HepG2 (cell line): ENCODE results near the gene PLD1. TPM values are rescaled to one million over a fixed set of nuclear protein-coding genes. Genes with fewer than 3 reads are reported as not detected.

Experiments used
- ATAC-seq: fragments of 200-7000 bp; cut with Tn5 transposase; 3 replicates; pipeline ENCODE4 v1.9.1; 2020; ENCODE audit warnings: mild to moderate bottlenecking, moderate library complexity
- BruUV-seq: library from RNA; stranded (reverse); fragments of 400-500 nt; replicated peaks from 2 replicates; lab custom pipeline; 2021; lab: Mats Ljungman, UMichigan
- CTCF ChIA-PET: fragments of 300-600 bp; formaldehyde crosslinking; extraction: SDS; loops from one replicate; lab custom pipeline; 2021; ENCODE audit warnings: low total read pairs, inconsistent platforms, low intra/inter-chr PET ratio; lab: Yijun Ruan, JAX
- POLR2A ChIA-PET: fragments of 350-600 bp; sonication (Branson Sonifier 250); formaldehyde crosslinking; loops from one replicate; lab custom pipeline; 2020; ENCODE audit warnings: antibody characterized with exemption, inconsistent platforms; lab: Yijun Ruan, JAX
- DNase-seq: peaks from one replicate; pipeline ENCODE4 v3.0.0-alpha.2; 2015; ENCODE audit warnings: low spot score
- FAIRE-seq: peaks from 3 replicates; lab custom pipeline; 2011; peaks lifted over from hg19 to GRCh38; lab: Jason Lieb, UNC
- H2AFZ ChIP-seq: one replicate; pipeline ENCODE4 v1.6.1; 2011; ENCODE audit warnings: low read length, inconsistent platforms
- H3K27ac ChIP-seq: fragments of 300-600 bp; 3 replicates; pipeline ENCODE4 v1.8.0; 2011; ENCODE audit warnings: mixed run types, mild to moderate bottlenecking, mixed read lengths, low read length, inconsistent platforms; ENCODE audit not compliant: insufficient read depth; ENCODE audit errors: extremely low read length
- H3K27me3 ChIP-seq, 2 experiments: fragments of 200-600 bp in 1 of 2; 2 replicates in 1 of 2; 3 replicates in 1 of 2; pipeline versions ENCODE4 v1.6.0 to v1.8.0; 2011; ENCODE audit warnings: low read length in 2 of 2, mild to moderate bottlenecking in 2 of 2, moderate library complexity in 2 of 2, inconsistent platforms in 1 of 2; ENCODE audit not compliant: insufficient read depth in 2 of 2, control insufficient read depth in 1 of 2
- H3K36me3 ChIP-seq, 2 experiments: fragments of 200-600 bp in 1 of 2; replicated peaks in 1 of 2; 2 replicates in 1 of 2; 3 replicates in 1 of 2; pipeline versions ENCODE4 v1.5.1 to v1.8.0; 2011; ENCODE audit warnings: low read length in 2 of 2, inconsistent platforms in 1 of 2; ENCODE audit not compliant: insufficient read depth in 2 of 2, control insufficient read depth in 1 of 2
- H3K4me1 ChIP-seq: 2 replicates; pipeline ENCODE4 v1.5.1; 2012; ENCODE audit warnings: low read length, inconsistent platforms; ENCODE audit not compliant: insufficient read depth
- H3K4me2 ChIP-seq: 2 replicates; pipeline ENCODE4 v1.6.0; 2011; ENCODE audit warnings: low read depth, low read length, inconsistent platforms
- H3K4me3 ChIP-seq, 3 experiments: fragments of 200-600 bp in 1 of 3; sonication (generic), shearing (Covaris generic) in 1 of 3; replicated peaks in 1 of 3; 2 replicates each; pipeline ENCODE4 v1.5.1; 2011 to 2016; ENCODE audit warnings: low read length in 3 of 3, inconsistent platforms in 2 of 3, low read depth in 2 of 3, mild to moderate bottlenecking in 2 of 3, control low read depth in 1 of 3, mixed read lengths in 1 of 3; ENCODE audit not compliant: insufficient read depth in 1 of 3
- H3K79me2 ChIP-seq: one replicate; pipeline ENCODE4 v1.6.1; 2011; ENCODE audit warnings: low read length, inconsistent platforms; ENCODE audit not compliant: insufficient read depth
- H3K9ac ChIP-seq: 2 replicates; pipeline ENCODE4 v1.6.0; 2011; ENCODE audit warnings: mild to moderate bottlenecking, low read depth, low read length, inconsistent platforms; ENCODE audit not compliant: insufficient read depth
- H3K9me3 ChIP-seq: 2 replicates; pipeline ENCODE4 v1.5.1; 2012; ENCODE audit warnings: mild to moderate bottlenecking, low read length
- H4K20me1 ChIP-seq: 2 replicates; pipeline ENCODE4 v1.6.0; 2011; ENCODE audit warnings: inconsistent platforms, mild to moderate bottlenecking, low read length, moderate library complexity; ENCODE audit not compliant: insufficient read depth
- ADNP ChIP-seq: sonication (generic); formaldehyde crosslinking; IDR thresholded peaks from 2 replicates; pipeline ENCODE4 v1.4.0; 2020; ENCODE audit warnings: missing genetic modification reagents
- DBP ChIP-seq: sonication (generic); formaldehyde crosslinking; IDR thresholded peaks from 2 replicates; pipeline ENCODE4 v1.4.0; 2020; ENCODE audit warnings: missing genetic modification reagents; ENCODE audit errors: not compliant biosample characterization
- FOSL2 ChIP-seq: sonication (generic); formaldehyde crosslinking; IDR thresholded peaks from 2 replicates; pipeline ENCODE4 v1.4.0; 2020; ENCODE audit warnings: missing genetic modification reagents
- GTF2F1 ChIP-seq: fragments of 150-350 bp; IDR thresholded peaks from 2 replicates; pipeline ENCODE4 v1.6.1; 2014; ENCODE audit warnings: low read length
- HNF4A ChIP-seq: sonication (generic); formaldehyde crosslinking; IDR thresholded peaks from 2 replicates; pipeline ENCODE4 v1.4.0; 2020; ENCODE audit warnings: missing genetic modification reagents
- HOXA3 ChIP-seq: sonication (generic); formaldehyde crosslinking; IDR thresholded peaks from 2 replicates; pipeline ENCODE4 v1.5.0; 2020; ENCODE audit warnings: missing genetic modification reagents
- KAT8 ChIP-seq: IDR thresholded peaks from 2 replicates; pipeline ENCODE4 v1.6.1; 2016; ENCODE audit warnings: missing genetic modification reagents, missing compliant biosample characterization
- KDM2A ChIP-seq: sonication (generic); formaldehyde crosslinking; IDR thresholded peaks from 2 replicates; pipeline ENCODE4 v1.4.0; 2020; ENCODE audit warnings: low read depth, missing genetic modification reagents, borderline replicate concordance
- KMT2B ChIP-seq: IDR thresholded peaks from 2 replicates; pipeline ENCODE4 v1.6.1; 2016; ENCODE audit warnings: missing genetic modification reagents, missing compliant biosample characterization
- MAZ ChIP-seq, 2 experiments: sonication (generic) in 1 of 2; formaldehyde crosslinking in 1 of 2; IDR thresholded peaks; 2 replicates each; pipeline versions ENCODE4 v1.5.0 to v1.6.1; 2012 to 2020; ENCODE audit warnings: low read depth in 2 of 2, mild to moderate bottlenecking in 2 of 2, borderline replicate concordance in 1 of 2, improper control_type of control experiment in 1 of 2, low read length in 1 of 2, missing genetic modification reagents in 1 of 2, moderate library complexity in 1 of 2
- PREB ChIP-seq: sonication (generic); formaldehyde crosslinking; IDR thresholded peaks from 2 replicates; pipeline ENCODE4 v1.4.0; 2020; ENCODE audit warnings: missing genetic modification reagents
- REPIN1 ChIP-seq: sonication (generic); formaldehyde crosslinking; IDR thresholded peaks from 2 replicates; pipeline ENCODE4 v1.8.0; 2022; ENCODE audit warnings: missing genetic modification reagents, low read depth, mild to moderate bottlenecking, borderline replicate concordance
- TEAD2 ChIP-seq: sonication (generic); formaldehyde crosslinking; IDR thresholded peaks from 2 replicates; pipeline ENCODE4 v1.9.0; 2021; ENCODE audit warnings: missing genetic modification reagents
- ZNF143 ChIP-seq: sonication (generic); formaldehyde crosslinking; IDR thresholded peaks from 2 replicates; pipeline ENCODE4 v1.4.0; 2020; ENCODE audit warnings: missing genetic modification reagents
- ZNF296 ChIP-seq: sonication (generic); formaldehyde crosslinking; conservative IDR thresholded peaks from 2 replicates; pipeline ENCODE4 v1.5.0; 2020; ENCODE audit warnings: mild to moderate bottlenecking, missing genetic modification reagents
- ZNF558 ChIP-seq: sonication (generic); formaldehyde crosslinking; IDR thresholded peaks from 2 replicates; pipeline ENCODE4 v1.9.0; 2022; ENCODE audit warnings: mild to moderate bottlenecking, missing genetic modification reagents, borderline replicate concordance
- ZNF609 ChIP-seq: sonication (generic); formaldehyde crosslinking; IDR thresholded peaks from 2 replicates; pipeline ENCODE4 v1.4.0; 2020; ENCODE audit warnings: mild to moderate bottlenecking, missing genetic modification reagents, borderline replicate concordance
- ZNF660 ChIP-seq: sonication (generic); formaldehyde crosslinking; IDR thresholded peaks from 2 replicates; pipeline ENCODE4 v1.5.1; 2020; ENCODE audit warnings: mild to moderate bottlenecking, low read depth, missing genetic modification reagents, borderline replicate concordance
- ZNF737 ChIP-seq: sonication (generic); formaldehyde crosslinking; IDR thresholded peaks from 2 replicates; pipeline ENCODE4 v1.5.0; 2020; ENCODE audit warnings: missing genetic modification reagents, mild to moderate bottlenecking, borderline replicate concordance
- ZNF766 ChIP-seq: sonication (generic); formaldehyde crosslinking; IDR thresholded peaks from 2 replicates; pipeline ENCODE4 v1.5.0; 2020; ENCODE audit warnings: missing genetic modification reagents, borderline replicate concordance
- WGBS: methylation state at CpG from one replicate; pipeline ENCODE4 v1.1.6; 2017; ENCODE audit warnings: low lambda C conversion rate; 5-methylcytosine and 5-hydroxymethylcytosine counted together
- in situ Hi-C: cut with HindIII; loops from 2 replicates; pipeline ENCODE4 v1.10.0; 2017; ENCODE audit warnings: low pct_unique_long_range_greater_than_20kb; ENCODE audit not compliant: extremely low pct_ligation_motif_present
- intact Hi-C: fragments of 100-400 bp; cut with micrococcal nuclease; formaldehyde crosslinking; loops from one replicate; pipeline ENCODE4 v1.10.0; 2022; ENCODE audit not compliant: unreplicated experiment
- polyA plus RNA-seq, 8 experiments: library from polyadenylated mRNA; depleted of rRNA in 3 of 8; stranded (reverse) in 7 of 8; unstranded in 1 of 8; fragments of >200 nt; fragmentation: Illumina TruSeq in 4 of 8; extraction: Trizol in 4 of 8; gene quantifications; 2 replicates each; pipeline versions ENCODE4 v1.2.1 to v1.2.3, GENCODE V29; 2011 to 2016; ENCODE audit warnings: low read depth in 4 of 8, missing spikeins in 1 of 8, mixed read lengths in 1 of 8; ENCODE audit not compliant: insufficient read depth in 1 of 8
- total RNA-seq, 5 experiments: library from RNA; depleted of rRNA; stranded (reverse); fragments of >200 nt; fragmentation: Illumina TruSeq; extraction: Trizol; gene quantifications; 2 replicates each; pipeline ENCODE4 v1.2.3, GENCODE V29; 2016; ENCODE audit warnings: low read depth in 1 of 5

The PLD1 gene
- total and polyA plus RNA-seq, 2 of the 13 experiments (the other 11 are each of a cell fraction or from before 2014, with no cell fraction given), result 27.1 to 59.4 TPM

GRCh38 chr3:171700653-171701052 is 109.6 kb downstream of the PLD1 start:
- no TSS peak for BruUV-seq
- Histone ChIP-seq H3K4me2 (no peak overlapping the region), H2AFZ (no peak overlapping the region), H3K36me3 (peaks cover 11 to 52% of the 10 kb centered on the region in 2 experiments; a peak in 4 of 5 replicates), H4K20me1 (no peaks in the 10 kb centered on the region), H3K79me2 (no peaks in the 10 kb centered on the region), H3K4me3 (no peak overlapping the region), H3K27ac (no peak overlapping the region), H3K9me3 (peaks cover 19% of the 10 kb centered on the region), H3K9ac (no peak overlapping the region), H3K27me3 (no peaks in the 10 kb centered on the region), H3K4me1 (no peaks in the 10 kb centered on the region)
- WGBS, result 100% methylated on average over 1 of the region's 1 CpG
- in situ Hi-C loops, result no loop called here
- no peak for ATAC-seq
- no peak for DNase-seq
- TF ChIP-seq ZNF660 (no peak), MAZ (IDR thresholded peaks at IDR 0.05; ENCODE audit: borderline replicate concordance, low read depth, low read length) (no peak), MAZ (CRISPR knock-in tag; IDR thresholded peaks at IDR 0.05; ENCODE audit: low read depth) (no peak), GTF2F1 (no peak), ZNF558 (CRISPR knock-in tag) (no peak), ZNF609 (CRISPR knock-in tag) (no peak), ADNP (no peak), KMT2B (CRISPR knock-in tag) (no peak), ZNF143 (CRISPR knock-in tag) (no peak), ZNF296 (CRISPR knock-in tag) (no peak), KDM2A (CRISPR knock-in tag) (no peak), REPIN1 (CRISPR knock-in tag) (no peak), TEAD2 (CRISPR knock-in tag) (no peak), DBP (CRISPR knock-in tag) (no peak), HOXA3 (CRISPR knock-in tag) (no peak), ZNF766 (CRISPR knock-in tag) (no peak), HNF4A (CRISPR knock-in tag) (no peak), ZNF737 (no peak), PREB (CRISPR knock-in tag) (no peak), FOSL2 (no peak), KAT8 (CRISPR knock-in tag) (no peak)
- CTCF ChIA-PET, result no interaction called here
- FAIRE-seq, result no peak
- intact Hi-C loops, result loop anchor here (10.0 kb wide), 1 partner anchor 74 kb away; no protein-coding TSS in a partner anchor
- POLR2A ChIA-PET, result no interaction called here
